PFSK-1 (cell line): ENCODE data around the gene ZNF688. TPM values are rescaled to one million over a fixed set of nuclear protein-coding genes. Genes with fewer than 3 reads are reported as not detected.

Source experiments
- FOXP2 ChIP-seq: optimal IDR thresholded peaks from 2 replicates; pipeline ENCODE3; 2011; ENCODE audit warnings: borderline replicate concordance, control low read depth, inconsistent platforms; ENCODE audit not compliant: insufficient read depth; ENCODE audit errors: extremely low read length, extremely low read depth
- POLR2AphosphoS5 ChIP-seq: IDR thresholded peaks from 2 replicates; pipeline ENCODE4 v1.6.1; 2012; ENCODE audit warnings: low read depth, mild to moderate bottlenecking, control low read depth, low read length, moderate library complexity
- SIN3A ChIP-seq: IDR thresholded peaks from 2 replicates; pipeline ENCODE4 v1.6.1; 2012; ENCODE audit warnings: mild to moderate bottlenecking, low read length, moderate library complexity, borderline replicate concordance; ENCODE audit not compliant: insufficient read depth
- TAF1 ChIP-seq: IDR thresholded peaks from 2 replicates; pipeline ENCODE4 v1.6.1; 2012; ENCODE audit warnings: low read length, control low read depth, borderline replicate concordance; ENCODE audit not compliant: insufficient read depth
- polyA plus RNA-seq: library from polyadenylated mRNA; unstranded; fragments of >200 nt; gene quantifications from one replicate; pipeline ENCODE4 v1.2.1, GENCODE V29; 2012; ENCODE audit warnings: low read depth, missing spikeins; ENCODE audit not compliant: insufficient read length
- TF ChIP-seq, protein P1 (sequence below), 2 experiments: IDR thresholded peaks; 2 replicates each; pipeline versions ENCODE4 v1.6.1 to v1.8.0; 2011 to 2012; ENCODE audit warnings: low read depth in 2 of 2, low read length in 2 of 2, control low read depth in 1 of 2, inconsistent platforms in 1 of 2, mild to moderate bottlenecking in 1 of 2, moderate library complexity in 1 of 2; ENCODE audit not compliant: insufficient read depth in 1 of 2

ZNF688 gene
- 7.0 TPM for polyA plus RNA-seq

DNA sequence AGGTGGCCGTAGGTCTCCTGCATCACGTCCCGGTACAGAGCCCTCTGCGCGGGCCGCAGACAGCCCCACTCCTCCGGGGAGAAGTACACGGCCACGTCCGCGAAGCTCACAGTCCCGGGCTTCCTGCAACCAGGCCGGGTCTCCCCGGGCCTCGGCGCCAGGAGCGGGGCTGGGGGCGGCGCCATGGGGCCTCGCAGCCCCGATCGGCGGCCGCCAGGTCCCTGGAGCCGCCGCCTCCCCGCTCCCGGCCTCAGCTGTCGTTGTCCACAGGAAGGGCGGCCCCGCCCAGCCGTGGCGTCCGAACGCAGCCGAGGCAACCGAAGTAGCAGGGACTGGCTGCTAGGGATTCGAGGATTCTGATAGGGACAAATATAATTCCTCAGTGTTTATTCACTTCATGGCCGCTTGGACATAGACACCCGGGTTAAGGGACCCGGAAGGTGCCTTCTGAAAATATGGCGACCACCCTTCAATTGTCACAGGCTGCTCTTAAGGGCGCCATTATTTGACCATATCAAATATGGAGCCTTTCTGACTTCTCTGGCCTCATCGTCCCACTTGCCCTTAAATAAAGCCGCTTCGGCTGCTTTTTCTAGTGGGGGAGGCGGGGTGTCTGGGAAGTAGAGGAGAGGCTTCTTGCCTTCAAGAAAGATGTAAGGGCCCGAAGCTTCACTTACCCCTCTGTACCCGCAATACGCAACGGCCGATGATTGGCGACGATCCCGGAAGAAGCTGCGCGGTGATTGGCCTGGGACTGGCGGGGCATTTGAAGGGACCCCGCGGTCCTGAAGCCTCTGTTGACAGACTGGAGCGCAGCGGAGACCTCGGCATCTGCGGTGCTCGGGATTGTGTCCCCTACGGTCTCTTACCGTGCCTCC, at the start of gene ZNF688:
Gene ZNF688, minus strand, starts transcription at position 270 of the 878 bp plus-strand sequence. Its CDS starts 85 bp downstream, at position 185.
- TF ChIP-seq, protein P1, sequence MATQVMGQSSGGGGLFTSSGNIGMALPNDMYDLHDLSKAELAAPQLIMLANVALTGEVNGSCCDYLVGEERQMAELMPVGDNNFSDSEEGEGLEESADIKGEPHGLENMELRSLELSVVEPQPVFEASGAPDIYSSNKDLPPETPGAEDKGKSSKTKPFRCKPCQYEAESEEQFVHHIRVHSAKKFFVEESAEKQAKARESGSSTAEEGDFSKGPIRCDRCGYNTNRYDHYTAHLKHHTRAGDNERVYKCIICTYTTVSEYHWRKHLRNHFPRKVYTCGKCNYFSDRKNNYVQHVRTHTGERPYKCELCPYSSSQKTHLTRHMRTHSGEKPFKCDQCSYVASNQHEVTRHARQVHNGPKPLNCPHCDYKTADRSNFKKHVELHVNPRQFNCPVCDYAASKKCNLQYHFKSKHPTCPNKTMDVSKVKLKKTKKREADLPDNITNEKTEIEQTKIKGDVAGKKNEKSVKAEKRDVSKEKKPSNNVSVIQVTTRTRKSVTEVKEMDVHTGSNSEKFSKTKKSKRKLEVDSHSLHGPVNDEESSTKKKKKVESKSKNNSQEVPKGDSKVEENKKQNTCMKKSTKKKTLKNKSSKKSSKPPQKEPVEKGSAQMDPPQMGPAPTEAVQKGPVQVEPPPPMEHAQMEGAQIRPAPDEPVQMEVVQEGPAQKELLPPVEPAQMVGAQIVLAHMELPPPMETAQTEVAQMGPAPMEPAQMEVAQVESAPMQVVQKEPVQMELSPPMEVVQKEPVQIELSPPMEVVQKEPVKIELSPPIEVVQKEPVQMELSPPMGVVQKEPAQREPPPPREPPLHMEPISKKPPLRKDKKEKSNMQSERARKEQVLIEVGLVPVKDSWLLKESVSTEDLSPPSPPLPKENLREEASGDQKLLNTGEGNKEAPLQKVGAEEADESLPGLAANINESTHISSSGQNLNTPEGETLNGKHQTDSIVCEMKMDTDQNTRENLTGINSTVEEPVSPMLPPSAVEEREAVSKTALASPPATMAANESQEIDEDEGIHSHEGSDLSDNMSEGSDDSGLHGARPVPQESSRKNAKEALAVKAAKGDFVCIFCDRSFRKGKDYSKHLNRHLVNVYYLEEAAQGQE (IDR thresholded peaks at IDR 0.05; ENCODE audit: insufficient read depth in 1 of 2, low read depth in 2 of 2, low read length in 2 of 2): peak in 1 of 2 experiments; percentile 35; a peak in 1 of 4 replicates
- TF ChIP-seq POLR2AphosphoS5 (peak; percentile 16), FOXP2 (no peak), SIN3A (peak; percentile 73; the same call in 1 of the 2 replicates), TAF1 (peak; percentile 62; the same call in 1 of the 2 replicates)

DNA sequence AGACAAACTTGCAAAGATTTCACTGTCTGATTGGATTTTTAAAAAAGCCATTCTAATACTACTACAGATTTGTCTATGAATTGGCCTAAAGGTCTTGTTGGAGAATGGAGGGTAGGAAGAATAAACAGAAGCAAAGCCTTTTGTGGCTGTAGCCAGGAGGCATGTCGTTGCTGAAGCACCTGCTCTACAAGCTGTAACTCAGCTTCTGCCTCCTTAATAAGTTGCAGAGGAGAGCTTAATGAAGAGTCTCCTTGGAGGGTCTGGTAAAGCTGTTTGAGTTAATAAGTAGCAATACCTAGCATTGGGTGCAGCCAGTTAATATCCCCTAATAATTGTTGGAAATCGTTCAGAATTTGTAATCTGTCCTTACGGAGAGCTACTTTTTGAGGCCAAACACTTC, 48.7 kb upstream of the ZNF688 start:
- TF ChIP-seq, protein P1 (IDR thresholded peaks at IDR 0.05; ENCODE audit: insufficient read depth in 1 of 2, low read depth in 2 of 2, low read length in 2 of 2): no peak
- no peak for TF ChIP-seq POLR2AphosphoS5
- TF ChIP-seq TAF1: no peak
- TF ChIP-seq SIN3A: no peak
- TF ChIP-seq FOXP2: no peak

DNA sequence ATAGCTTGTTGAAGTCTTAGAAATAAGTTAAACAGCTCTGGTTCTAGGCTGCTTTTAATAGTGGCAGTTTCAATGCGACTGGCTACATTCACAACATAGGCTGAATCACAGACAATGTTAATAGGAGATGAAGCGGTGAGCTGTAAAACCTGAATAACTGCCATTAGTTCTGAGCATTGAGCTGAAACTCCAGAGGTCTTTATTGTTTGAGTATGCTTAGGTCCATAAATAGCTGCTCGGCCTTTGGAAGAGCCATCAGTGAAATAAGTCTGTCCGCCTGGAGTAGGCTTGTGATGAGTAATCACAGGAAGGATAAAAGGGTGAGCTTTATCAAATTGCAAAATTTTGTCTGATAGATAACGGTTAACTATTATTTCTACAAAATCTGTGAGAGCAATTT, 48.1 kb upstream of the ZNF688 start:
- no peak for TF ChIP-seq POLR2AphosphoS5
- TF ChIP-seq FOXP2: no peak
- TF ChIP-seq TAF1: no peak
- TF ChIP-seq SIN3A: no peak
- TF ChIP-seq, protein P1 (IDR thresholded peaks at IDR 0.05; ENCODE audit: insufficient read depth in 1 of 2, low read depth in 2 of 2, low read length in 2 of 2): no peak

DNA sequence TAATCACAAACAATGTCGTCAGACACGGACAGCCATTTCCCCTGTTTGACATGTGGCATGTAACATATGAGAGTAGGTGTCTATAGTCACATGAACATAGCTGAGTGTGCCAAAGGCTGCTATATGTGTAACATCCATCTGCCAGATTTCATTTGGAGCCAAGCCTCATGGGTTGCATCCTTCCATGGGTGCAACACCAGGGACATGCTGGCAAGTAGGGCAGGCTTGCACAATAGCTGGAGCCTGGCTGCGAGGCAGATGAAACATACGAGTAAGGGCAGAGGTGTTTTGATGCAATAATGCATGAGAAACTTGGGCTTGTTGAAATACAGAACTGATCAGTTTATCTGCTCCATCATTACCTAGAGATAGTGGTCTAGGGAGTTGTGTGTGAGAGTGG, 47.7 kb upstream of the ZNF688 start:
- TF ChIP-seq, protein P1 (IDR thresholded peaks at IDR 0.05; ENCODE audit: insufficient read depth in 1 of 2, low read depth in 2 of 2, low read length in 2 of 2): no peak
- TF ChIP-seq TAF1 (no peak), FOXP2 (no peak), SIN3A (no peak), POLR2AphosphoS5 (no peak)
